K562 treated with DMSO at 1 percent for 12 hours (cell line): ENCODE data around the gene SP3. TPM values are rescaled to one million over a fixed set of nuclear protein-coding genes. Genes with fewer than 3 reads are reported as not detected.

Experiments
- total RNA-seq: library from RNA; unstranded; fragments of 300-600 nt; gene quantifications from 2 replicates; pipeline ENCODE4 v1.2.3, GENCODE V29; 2022; ENCODE audit not compliant: insufficient read depth

The SP3 gene
- 11.9 and 58.2 TPM in 2 replicates for total RNA-seq

DNA sequence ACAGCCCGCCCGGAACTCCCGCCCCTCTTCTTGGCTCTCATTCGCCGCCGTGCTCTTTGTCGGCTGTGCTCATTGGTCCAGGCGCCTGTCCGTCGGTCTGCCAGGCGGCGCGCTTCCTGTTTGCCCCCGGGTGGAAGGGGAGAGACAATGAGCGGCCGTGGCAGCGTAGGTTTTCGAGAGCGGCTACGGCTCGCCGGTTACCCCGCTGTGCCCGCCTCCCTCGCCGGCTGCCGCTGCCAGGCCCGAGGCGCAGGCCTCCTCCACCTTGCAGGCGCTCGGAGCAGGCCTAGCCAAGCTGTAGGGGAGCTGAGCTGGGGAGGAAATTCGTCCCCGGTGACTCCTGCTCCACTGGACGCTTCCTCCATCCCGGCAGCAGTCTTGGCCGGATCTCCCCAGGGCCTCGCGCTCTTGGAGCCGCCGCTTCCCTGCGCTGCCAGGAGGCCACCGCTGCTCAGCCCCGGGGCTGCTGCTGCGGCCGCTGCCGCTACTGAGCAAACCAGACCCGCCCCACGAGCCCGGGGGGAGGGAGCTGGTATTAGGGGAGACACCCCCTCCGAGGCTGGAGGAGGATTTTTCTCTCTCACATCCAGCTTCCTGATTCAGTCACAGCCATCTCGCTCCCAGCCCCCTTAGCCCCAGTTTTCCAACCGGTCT is at the start of gene SP3:
Gene SP3, minus strand, starts transcription at position 2 of the 654 bp plus-strand sequence. CDS start 202 bp downstream, outside the sequence.

